Activated T-cell treated with anti-CD3 and anti-CD28 coated beads for 1 hour (primary cell): ENCODE data around the gene NUDT19.
"Not testable (repeated sequence)": the region's sequence is repeated elsewhere in the genome, so short reads cannot be mapped to it uniquely, and the experiment has no call there.

Experiments used
- DNase-seq: peaks from one replicate; pipeline ENCODE4 v3.0.0-alpha.2; 2020; ENCODE audit warnings: low read depth

The NUDT19 gene

GRCh38 chr19:32711747-32712146, 20.1 kb downstream of the NUDT19 start:
- DNase-seq, result no peak

- DNase-seq, result not testable (repeated sequence)
Observed at GRCh38 chr19:32716203-32716602, 24.6 kb downstream of the NUDT19 start.

DNA sequence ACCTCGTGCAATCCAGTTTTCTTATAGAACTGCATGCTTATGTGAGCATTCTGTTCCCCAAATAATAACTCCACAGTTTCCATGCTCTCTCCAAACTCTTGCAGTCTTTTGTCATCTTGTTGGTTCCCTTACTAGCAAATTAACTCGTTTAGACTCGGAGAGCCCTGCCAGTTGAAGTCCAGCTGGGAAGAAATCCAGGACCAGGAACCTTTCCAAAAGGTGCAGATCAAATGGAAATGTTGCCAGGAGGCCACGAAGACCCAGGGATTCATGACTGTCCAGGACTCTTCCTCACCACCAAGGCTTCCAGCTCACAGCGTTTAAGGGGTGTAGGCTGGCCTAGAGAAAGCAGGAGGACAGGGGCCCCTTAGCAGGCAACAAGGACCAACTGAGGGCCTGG, 25.9 kb downstream of the NUDT19 start:
- no peak for DNase-seq

GRCh38 chr19:32718286-32718685, 26.7 kb downstream of the NUDT19 start:
- DNase-seq, result no peak

GRCh38 chr19:32719611-32720059, 28.0 kb downstream of the NUDT19 start, which contains the start of gene TDRD12:
Gene TDRD12, plus strand, starts transcription at chr19:32719767. Its CDS starts 306 bp downstream, at chr19:32720073.
- no peak for DNase-seq

DNA sequence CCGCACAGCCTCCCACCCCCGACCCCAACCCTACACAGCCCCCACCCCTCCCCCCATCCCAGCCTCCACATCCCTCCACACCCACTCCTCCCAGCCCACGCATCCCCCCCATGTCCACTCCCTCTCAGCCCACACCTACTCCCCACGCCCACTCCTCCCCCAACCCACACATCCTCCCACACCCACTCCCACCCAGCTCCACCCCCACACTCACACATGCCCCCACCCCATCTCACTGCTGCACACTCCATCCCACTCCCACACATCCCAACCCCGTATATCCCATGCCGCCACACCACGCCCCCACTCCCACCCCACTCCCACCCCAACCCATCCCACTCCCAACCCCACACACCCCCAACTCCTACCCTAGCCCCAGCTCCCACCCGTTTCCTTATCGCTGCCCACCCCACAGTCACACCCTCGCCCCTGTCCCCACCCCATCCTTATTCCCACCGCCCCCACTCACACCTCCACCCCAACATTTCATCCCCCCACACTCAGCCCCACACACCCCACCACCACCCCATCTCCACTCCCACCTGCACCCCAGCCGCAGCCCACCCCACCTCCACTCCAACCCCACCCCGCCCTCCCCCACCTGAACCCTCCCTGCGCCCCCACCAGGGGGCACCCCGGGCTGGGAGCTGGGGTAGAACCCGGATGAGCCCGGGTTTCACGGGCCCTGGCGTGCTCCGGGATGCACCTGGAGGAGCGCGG, 28.8 kb downstream of the NUDT19 start:
- DNase-seq, result no peak

DNA sequence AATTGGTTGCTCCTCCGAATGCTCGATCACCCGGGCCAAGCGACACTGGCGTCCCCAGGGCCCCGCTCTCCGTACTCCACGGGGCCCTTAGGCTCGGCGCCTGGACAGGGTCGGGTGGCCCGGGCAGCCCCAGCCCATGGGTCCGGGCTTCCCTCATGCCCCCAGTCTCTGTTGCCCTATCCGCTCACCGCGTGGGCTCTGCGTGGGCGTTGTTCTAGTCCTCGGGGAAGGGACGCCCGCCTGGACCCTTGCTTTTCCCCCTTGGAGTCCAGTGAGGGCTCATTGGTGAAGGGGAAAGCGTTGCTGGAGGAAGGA, 29.3 kb downstream of the NUDT19 start:
- DNase-seq, result no peak

- DNase-seq, result no peak
Observed at GRCh38 chr19:32735936-32736335, 44.3 kb downstream of the NUDT19 start.

DNA sequence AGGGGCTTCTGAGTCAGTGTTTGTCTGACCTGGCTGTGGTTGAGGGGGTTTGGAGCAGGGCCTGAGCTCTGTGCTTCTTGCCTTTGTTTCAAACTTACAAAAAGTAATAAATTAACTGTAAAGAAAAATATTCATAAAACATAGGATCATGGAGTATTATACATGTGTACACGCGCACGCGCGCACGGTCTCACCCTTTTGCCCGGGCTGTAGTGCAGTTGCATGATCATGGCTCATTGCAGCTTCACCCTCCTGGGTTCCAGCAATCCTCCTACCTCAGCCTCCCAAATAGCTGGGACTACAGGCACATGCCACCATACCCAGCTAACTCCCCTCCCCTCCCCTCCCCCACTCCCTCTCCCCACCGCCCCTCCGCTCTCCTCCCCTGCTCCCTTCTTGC, 51.4 kb downstream of the NUDT19 start:
- no peak for DNase-seq

- no peak for DNase-seq
Observed at GRCh38 chr19:32743447-32743846, 51.8 kb downstream of the NUDT19 start.

GRCh38 chr19:32744555-32745325, 53.1 kb downstream of the NUDT19 start:
- DNase-seq, result no peak

DNA sequence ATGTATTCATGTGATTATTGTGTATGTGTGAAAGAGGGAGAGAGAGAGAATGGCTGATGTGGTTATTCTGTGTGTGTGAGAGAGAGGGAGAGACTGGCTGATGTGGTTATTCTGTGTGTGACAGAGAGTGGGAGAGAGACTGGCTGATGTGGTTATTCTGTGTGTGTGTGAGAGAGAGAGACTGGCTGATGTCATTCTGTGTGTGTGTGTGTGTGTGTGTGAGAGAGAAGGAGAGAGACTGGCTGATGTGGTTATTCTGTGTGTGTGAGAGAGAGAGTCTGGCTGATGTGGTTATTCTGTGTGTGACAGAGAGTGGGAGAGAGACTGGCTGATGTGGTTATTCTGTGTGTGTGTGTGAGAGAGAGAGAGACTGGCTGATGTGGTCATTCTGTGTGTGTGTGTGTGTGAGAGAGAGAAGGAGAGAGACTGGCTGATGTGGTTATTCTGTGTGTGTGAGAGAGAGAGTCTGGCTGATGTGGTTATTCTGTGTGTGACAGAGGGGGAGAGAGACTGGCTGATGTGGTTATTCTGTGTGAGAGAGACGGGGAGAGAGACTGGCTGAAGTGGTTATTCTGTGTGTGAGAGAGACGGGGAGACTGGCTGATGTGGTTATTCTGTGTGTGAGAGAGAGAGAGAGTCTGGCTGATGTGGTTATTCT, 54.1 kb downstream of the NUDT19 start:
- not testable (repeated sequence) for DNase-seq

GRCh38 chr19:32746631-32747196, 55.1 kb downstream of the NUDT19 start:
- DNase-seq, result not testable (repeated sequence)

GRCh38 chr19:32748497-32748896, 56.9 kb downstream of the NUDT19 start:
- DNase-seq, result no peak

DNA sequence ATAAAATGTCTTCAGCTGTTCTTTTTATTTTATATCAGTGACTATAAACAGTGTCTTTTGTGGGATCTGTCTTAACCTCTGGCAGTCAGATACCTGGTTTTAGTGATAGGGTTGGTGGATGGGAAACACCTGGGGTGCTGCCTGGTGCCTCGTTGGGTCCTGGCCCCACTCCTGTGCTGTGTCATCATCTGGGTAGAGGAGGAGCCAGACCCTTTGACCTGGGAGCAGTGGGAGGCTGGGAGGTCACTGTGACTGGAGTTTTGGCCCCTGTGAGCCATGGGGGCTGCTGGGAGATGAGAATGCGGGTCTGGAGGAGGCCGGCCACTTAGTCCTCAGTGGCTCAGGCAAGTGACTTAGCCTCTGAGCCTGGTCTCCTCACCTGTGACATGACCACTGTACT, 57.3 kb downstream of the NUDT19 start:
- DNase-seq, result no peak

DNA sequence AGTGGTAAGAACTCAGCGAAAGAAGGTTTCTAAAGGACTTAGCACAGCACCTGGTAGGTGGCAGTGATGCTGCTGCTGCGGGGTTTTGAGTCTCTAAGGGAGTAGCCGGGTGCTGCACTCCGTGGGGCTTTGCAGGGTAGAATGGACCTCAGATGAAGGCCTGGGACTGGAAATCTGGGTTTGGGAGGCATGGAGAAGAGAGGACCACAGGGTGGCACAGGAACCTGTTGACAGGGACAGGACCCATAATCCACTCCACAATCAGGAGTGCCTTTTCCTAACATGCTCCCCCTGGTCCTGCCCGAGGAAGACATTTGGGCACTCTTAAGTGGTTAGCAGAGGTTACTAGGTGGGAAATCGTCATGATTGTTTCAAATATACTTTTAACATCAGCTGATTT, 57.7 kb downstream of the NUDT19 start:
- DNase-seq, result no peak

GRCh38 chr19:32750441-32751055, 58.9 kb downstream of the NUDT19 start:
- DNase-seq, result no peak

GRCh38 chr19:32751066-32751465, 59.4 kb downstream of the NUDT19 start:
- no peak for DNase-seq

- no peak for DNase-seq
Observed at GRCh38 chr19:32757189-32757588, 65.6 kb downstream of the NUDT19 start.
